Measurements from ENCODE around the gene PLCB4. TPM values are rescaled to one million over a fixed set of nuclear protein-coding genes. Genes with fewer than 3 reads are reported as not detected.
A peak's percentile ranks its signal among the peaks of the same experiment; 100 is the strongest.

Gene PLCB4
- polyA plus RNA-seq, 3 donors: not detected

- TF ChIP-seq CTCF (IDR thresholded peaks at IDR 0.05): no peak
- no peak overlapping the region for H3K27ac Mint-ChIP-seq
- Histone ChIP-seq H3K27ac (ENCODE audit: low read depth in 1 of 2, low read length in 2 of 2) (no peak overlapping the region), H3K4me1 (ENCODE audit: control insufficient read depth in 1 of 2, insufficient read depth in 2 of 2, low read length in 2 of 2) (peaks cover 28 to 33% of the 10 kb centered on the region in 2 donors), H3K9me3 (replicated peaks in 1 of 2; ENCODE audit: control insufficient read depth in 1 of 2, insufficient read depth in 1 of 2, low read length in 2 of 2) (peaks cover 0 to 7% of the 10 kb centered on the region in 2 donors), H3K4me2 (replicated peaks; ENCODE audit: extremely low read depth, low read length, poor library complexity, severe bottlenecking) (no peak overlapping the region), H2AFZ (ENCODE audit: insufficient read depth, low read depth, low read length, poor library complexity, severe bottlenecking) (no peak overlapping the region), H3K27me3 (ENCODE audit: control insufficient read depth in 2 of 2, insufficient read depth in 2 of 2, low read length in 2 of 2) (no peaks in the 10 kb centered on the region), H3K4me3 (replicated peaks in 1 of 3; ENCODE audit: low read depth in 2 of 3, low read length in 3 of 3) (no peak overlapping the region), H3K79me2 (ENCODE audit: insufficient read depth, low read length) (no peaks in the 10 kb centered on the region), H3K36me3 (replicated peaks in 1 of 2; ENCODE audit: control insufficient read depth in 1 of 2, insufficient read depth in 2 of 2, low read length in 2 of 2) (no peaks in the 10 kb centered on the region), H4K20me1 (ENCODE audit: insufficient read depth, low read length) (no peaks in the 10 kb centered on the region), H3K9ac (ENCODE audit: insufficient read depth, low read length, poor library complexity, severe bottlenecking) (no peak overlapping the region)
- peaks cover 0 to 7% of the 10 kb centered on the region in 2 donors for H3K36me3 Mint-ChIP-seq
- peaks cover 0 to 7% (median 4%) of the 10 kb centered on the region in 3 donors for H3K27me3 Mint-ChIP-seq (ENCODE audit: low read depth in 3 of 3)
- H3K4me3 Mint-ChIP-seq: no peak overlapping the region
- peaks cover 0 to 13% (median 6%) of the 10 kb centered on the region in 7 donors for H3K9me3 Mint-ChIP-seq
- DNase-seq: no peak
- intact Hi-C loops (cut with micrococcal nuclease): no loop called here
- H3K4me1 Mint-ChIP-seq: peaks cover 38% of the 10 kb centered on the region
- WGBS (ENCODE audit: insufficient coverage): no CpG with 5 or more reads among the region's 2 CpGs
Observed at GRCh38 chr20:9460518-9460917, 391.6 kb downstream of the PLCB4 start.

- H3K36me3 ChIP-seq (replicated peaks in 1 of 2; ENCODE audit: control insufficient read depth in 1 of 2, insufficient read depth in 2 of 2, low read length in 2 of 2): no peaks in the 10 kb centered on the region
- no peak overlapping the region for H3K9ac ChIP-seq (ENCODE audit: insufficient read depth, low read length, poor library complexity, severe bottlenecking)
- peaks cover 1 to 8% (median 3%) of the 10 kb centered on the region in 3 donors for H3K27me3 Mint-ChIP-seq (ENCODE audit: low read depth in 3 of 3)
- peaks cover 9% of the 10 kb centered on the region for H3K4me1 Mint-ChIP-seq
- peak overlapping the region in 1 of 2 donors; percentile 33 for H3K4me3 Mint-ChIP-seq
- no peak overlapping the region for H3K4me3 ChIP-seq (replicated peaks in 1 of 3; ENCODE audit: low read depth in 2 of 3, low read length in 3 of 3)
- H3K27ac ChIP-seq (ENCODE audit: low read depth in 1 of 2, low read length in 2 of 2): no peak overlapping the region
- no peaks in the 10 kb centered on the region for H3K4me1 ChIP-seq (ENCODE audit: control insufficient read depth in 1 of 2, insufficient read depth in 2 of 2, low read length in 2 of 2)
- no peaks in the 10 kb centered on the region for H3K27me3 ChIP-seq (ENCODE audit: control insufficient read depth in 2 of 2, insufficient read depth in 2 of 2, low read length in 2 of 2)
- no peaks in the 10 kb centered on the region for H4K20me1 ChIP-seq (ENCODE audit: insufficient read depth, low read length)
- DNase-seq: peak in 1 of 3 donors; percentile 18
- no peak overlapping the region for H3K4me2 ChIP-seq (replicated peaks; ENCODE audit: extremely low read depth, low read length, poor library complexity, severe bottlenecking)
- no peaks in the 10 kb centered on the region for H3K36me3 Mint-ChIP-seq
- H2AFZ ChIP-seq (ENCODE audit: insufficient read depth, low read depth, low read length, poor library complexity, severe bottlenecking): no peak overlapping the region
- intact Hi-C loops (cut with micrococcal nuclease): no loop called here
- H3K79me2 ChIP-seq (ENCODE audit: insufficient read depth, low read length): no peaks in the 10 kb centered on the region
- WGBS (ENCODE audit: insufficient coverage): no CpG with 5 or more reads among the region's 3 CpGs
- peak; percentile 80 for TF ChIP-seq CTCF (IDR thresholded peaks at IDR 0.05)
- H3K27ac Mint-ChIP-seq: no peak overlapping the region
- no peaks in the 10 kb centered on the region for H3K9me3 ChIP-seq (replicated peaks in 1 of 2; ENCODE audit: control insufficient read depth in 1 of 2, insufficient read depth in 1 of 2, low read length in 2 of 2)
- H3K9me3 Mint-ChIP-seq: peaks cover 0 to 9% (median 3%) of the 10 kb centered on the region in 7 donors
Observed at GRCh38 chr20:9467995-9468394, 399.1 kb downstream of the PLCB4 start.

Data from CD14-positive monocyte (primary cell).